Colonic mucosa (tissue), 4 donors: Measurements from ENCODE around the gene RPL28. TPM values are rescaled to one million over a fixed set of nuclear protein-coding genes. Genes with fewer than 3 reads are reported as not detected.

Experiments
- DNase-seq: peaks from one replicate; pipeline ENCODE4 v3.0.0-alpha.2; 2020
- H3K27ac ChIP-seq: fragments of 200-600 bp; one replicate; pipeline ENCODE4 v1.8.0; 2021
- H3K27me3 ChIP-seq: fragments of 200-600 bp; one replicate; pipeline ENCODE4 v1.8.0; 2021
- H3K36me3 ChIP-seq: fragments of 200-600 bp; one replicate; pipeline ENCODE4 v1.8.0; 2021
- H3K4me1 ChIP-seq: fragments of 200-600 bp; one replicate; pipeline ENCODE4 v1.8.0; 2021; ENCODE audit warnings: mild to moderate bottlenecking
- H3K4me3 ChIP-seq: fragments of 200-600 bp; one replicate; pipeline ENCODE4 v1.8.0; 2021
- H3K9ac ChIP-seq, 2 donors: one replicate each; pipeline ENCODE4 v1.7.0; 2013; ENCODE audit warnings: control low read depth in 2 of 2, low read depth in 2 of 2, low read length in 2 of 2
- H3K9me3 ChIP-seq: fragments of 200-600 bp; one replicate; pipeline ENCODE4 v1.8.0; 2021
- CTCF ChIP-seq: fragments of 200-600 bp; IDR thresholded peaks from one replicate; pipeline ENCODE4 v1.8.0; 2022; ENCODE audit warnings: antibody characterized with exemption, mild to moderate bottlenecking
- intact Hi-C: fragments of 100-400 bp; cut with DNase I; formaldehyde crosslinking; loops from one replicate; pipeline ENCODE4 v1.14.1; 2022
- total RNA-seq, 2 donors: library from RNA; stranded (reverse); fragmentation: NEBNext Ultra II Directional in 1 of 2; extraction: Animal tissue kit (Norgen Biotek cat#: 25700) in 1 of 2; gene quantifications; one replicate each; pipeline ENCODE4 v1.2.1, GENCODE V29; 2021
- donor health status: healthy.
- donor health status: DM: no; HTN: no; CAD: no.
- donor health status: DM: no; HTN: no; CAD: no.

RPL28 gene
- total RNA-seq, 2 donors from 2014 or later = 1,447 to 1,819 TPM

GRCh38 chr19:55432241-55432959 is 46.7 kb downstream of the RPL28 start:
- intact Hi-C loops = no loop called here
- DNase-seq = no peak
- TF ChIP-seq CTCF = no peak
- H3K4me1 ChIP-seq = no peaks in the 10 kb centered on the region
- no peak overlapping the region for H3K4me3 ChIP-seq
- H3K27ac ChIP-seq = no peak overlapping the region
- peaks cover 20% of the 10 kb centered on the region for H3K27me3 ChIP-seq
- no peak overlapping the region for H3K9ac ChIP-seq
- H3K36me3 ChIP-seq = no peaks in the 10 kb centered on the region
- H3K9me3 ChIP-seq = no peaks in the 10 kb centered on the region

- no peak for DNase-seq
- Histone ChIP-seq H3K9ac (no peak overlapping the region), H3K27me3 (peaks cover 20% of the 10 kb centered on the region)
These were observed 47.6 kb downstream of the RPL28 start for GRCh38 chr19:55433292-55433691.

GRCh38 chr19:55434356-55434919 is 48.7 kb downstream of the RPL28 start:
- Histone ChIP-seq H3K9ac (no peak overlapping the region), H3K27ac (no peak overlapping the region), H3K4me3 (no peak overlapping the region), H3K36me3 (no peaks in the 10 kb centered on the region), H3K27me3 (peaks cover 20% of the 10 kb centered on the region), H3K9me3 (no peaks in the 10 kb centered on the region), H3K4me1 (no peaks in the 10 kb centered on the region)
- DNase-seq = no peak
- no peak for TF ChIP-seq CTCF
- intact Hi-C loops = no loop called here

More at GRCh38 chr19:55433292-55433691, 47.6 kb downstream of the RPL28 start:
- H3K27ac ChIP-seq = no peak overlapping the region
- H3K36me3 ChIP-seq = no peaks in the 10 kb centered on the region
- H3K4me1 ChIP-seq = no peaks in the 10 kb centered on the region
- H3K9me3 ChIP-seq = no peaks in the 10 kb centered on the region
- H3K4me3 ChIP-seq = no peak overlapping the region
- TF ChIP-seq CTCF = no peak
- intact Hi-C loops = no loop called here

GRCh38 chr19:55435020-55435419 is 49.3 kb downstream of the RPL28 start:
- no peaks in the 10 kb centered on the region for H3K4me1 ChIP-seq
- no peak for DNase-seq
- peaks cover 20% of the 10 kb centered on the region for H3K27me3 ChIP-seq
- H3K27ac ChIP-seq = no peak overlapping the region
- H3K4me3 ChIP-seq = no peak overlapping the region
- TF ChIP-seq CTCF = no peak
- intact Hi-C loops = no loop called here
- H3K9ac ChIP-seq = no peak overlapping the region
- H3K36me3 ChIP-seq = no peaks in the 10 kb centered on the region
- H3K9me3 ChIP-seq = no peaks in the 10 kb centered on the region

GRCh38 chr19:55436847-55437246 is 51.1 kb downstream of the RPL28 start:
- TF ChIP-seq CTCF = no peak
- no peak for DNase-seq
- Histone ChIP-seq H3K4me1 (no peaks in the 10 kb centered on the region), H3K36me3 (no peaks in the 10 kb centered on the region), H3K27ac (no peak overlapping the region), H3K4me3 (no peak overlapping the region), H3K27me3 (peaks cover 38% of the 10 kb centered on the region), H3K9me3 (no peaks in the 10 kb centered on the region), H3K9ac (no peak overlapping the region)
- intact Hi-C loops = no loop called here
